Ovary (tissue), 3 donors: Measurements from ENCODE around the gene CD7.

Source experiments
- POLR2A ChIP-seq: fragments of 450-650 bp; IDR thresholded peaks from one replicate; pipeline ENCODE4 v1.6.1; 2017; ENCODE audit warnings: antibody characterized with exemption, mild to moderate bottlenecking, moderate library complexity
- TF ChIP-seq, protein P1 (sequence below), 3 donors: fragments of 450-650 bp in 2 of 3; fragments of 200-600 bp in 1 of 3; IDR thresholded peaks; one replicate each; pipeline versions ENCODE4 v1.5.1 to v1.8.0; 2016 to 2022; ENCODE audit warnings: antibody characterized with exemption in 3 of 3, mild to moderate bottlenecking in 1 of 3
- donor health status: DM: no; HTN: no; CAD: no.

DNA sequence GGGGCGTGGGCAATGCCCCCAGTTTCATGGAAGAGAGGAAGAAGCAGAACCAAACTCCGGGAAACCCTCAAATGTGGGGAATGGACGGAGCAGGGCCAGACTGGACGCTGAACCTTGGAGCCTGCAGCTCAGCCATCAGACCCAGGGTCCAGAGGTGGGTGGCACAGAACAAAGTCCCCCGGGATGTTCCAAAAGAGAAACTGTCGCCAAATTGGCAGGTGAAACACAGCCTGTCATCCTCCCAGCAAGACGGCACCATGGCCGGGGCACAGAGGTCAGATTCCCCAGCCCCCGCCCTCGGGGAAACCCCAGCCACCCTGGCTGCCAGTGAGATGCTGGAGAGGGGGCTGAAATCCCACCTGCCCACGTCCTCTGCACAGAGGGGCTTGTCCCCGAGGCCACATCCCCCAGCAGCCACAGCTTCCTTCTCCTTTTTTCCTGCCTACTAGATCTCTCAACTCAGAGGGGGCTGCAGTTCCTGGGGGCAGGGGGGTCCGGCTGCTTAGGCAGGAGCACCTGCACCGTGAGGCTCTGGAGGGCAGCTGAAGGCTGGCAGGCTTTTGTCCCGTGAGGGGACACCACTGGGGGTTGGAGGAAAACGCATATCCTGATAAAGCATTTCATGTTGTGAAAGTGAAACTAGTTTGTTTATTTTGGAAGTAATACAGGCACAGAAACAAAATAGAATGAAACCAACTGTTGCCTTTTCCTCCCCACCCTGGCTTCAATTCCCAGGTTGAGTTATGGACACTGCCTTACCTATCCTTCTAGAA, 17.4 kb upstream of the CD7 start:
- TF ChIP-seq, protein P1, sequence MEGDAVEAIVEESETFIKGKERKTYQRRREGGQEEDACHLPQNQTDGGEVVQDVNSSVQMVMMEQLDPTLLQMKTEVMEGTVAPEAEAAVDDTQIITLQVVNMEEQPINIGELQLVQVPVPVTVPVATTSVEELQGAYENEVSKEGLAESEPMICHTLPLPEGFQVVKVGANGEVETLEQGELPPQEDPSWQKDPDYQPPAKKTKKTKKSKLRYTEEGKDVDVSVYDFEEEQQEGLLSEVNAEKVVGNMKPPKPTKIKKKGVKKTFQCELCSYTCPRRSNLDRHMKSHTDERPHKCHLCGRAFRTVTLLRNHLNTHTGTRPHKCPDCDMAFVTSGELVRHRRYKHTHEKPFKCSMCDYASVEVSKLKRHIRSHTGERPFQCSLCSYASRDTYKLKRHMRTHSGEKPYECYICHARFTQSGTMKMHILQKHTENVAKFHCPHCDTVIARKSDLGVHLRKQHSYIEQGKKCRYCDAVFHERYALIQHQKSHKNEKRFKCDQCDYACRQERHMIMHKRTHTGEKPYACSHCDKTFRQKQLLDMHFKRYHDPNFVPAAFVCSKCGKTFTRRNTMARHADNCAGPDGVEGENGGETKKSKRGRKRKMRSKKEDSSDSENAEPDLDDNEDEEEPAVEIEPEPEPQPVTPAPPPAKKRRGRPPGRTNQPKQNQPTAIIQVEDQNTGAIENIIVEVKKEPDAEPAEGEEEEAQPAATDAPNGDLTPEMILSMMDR (IDR thresholded peaks at IDR 0.05): no peak
- TF ChIP-seq POLR2A: no peak
